Gastroesophageal sphincter (tissue), 3 donors: ENCODE data around the gene DHX58.

Source experiments
- CTCF ChIP-seq, 4 experiments: fragments of 200-600 bp in 2 of 4; fragments of 450-650 bp in 2 of 4; sonication (generic) in 1 of 4; IDR thresholded peaks; one replicate each; pipeline ENCODE4 v1.5.1; 2017 to 2019; ENCODE audit warnings: antibody characterized with exemption in 4 of 4, mild to moderate bottlenecking in 2 of 4, moderate library complexity in 2 of 4
- EP300 ChIP-seq: sonication (generic); formaldehyde crosslinking; IDR thresholded peaks from one replicate; pipeline ENCODE4 v1.6.1; 2017; ENCODE audit warnings: antibody characterized with exemption, mild to moderate bottlenecking
- POLR2A ChIP-seq, 2 donors: fragments of 450-650 bp; IDR thresholded peaks; one replicate each; pipeline ENCODE4 v1.6.1; 2017; ENCODE audit warnings: antibody characterized with exemption in 2 of 2, mild to moderate bottlenecking in 2 of 2, moderate library complexity in 1 of 2

- no peak for TF ChIP-seq POLR2A (IDR thresholded peaks at IDR 0.05)
- TF ChIP-seq CTCF (IDR thresholded peaks at IDR 0.05): no peak
- no peak for TF ChIP-seq EP300
Observed at GRCh38 chr17:42090964-42091790, 21.3 kb downstream of the DHX58 start.
